NCI-H2029 (cell line): Measurements from ENCODE around the gene NEGR1.

Source experiments
- DNase-seq: peaks from one replicate; lab custom pipeline; 2025; lab: John Stamatoyannopoulos, UW

NEGR1 gene

GRCh38 chr1:71357708-71358107 lies 924.6 kb downstream of the NEGR1 start:
- DNase-seq: no peak

- no peak for DNase-seq
Measured at GRCh38 chr1:71351438-71351837, 930.9 kb downstream of the NEGR1 start.

- DNase-seq: no peak
Measured at GRCh38 chr1:71350805-71351204, 931.5 kb downstream of the NEGR1 start.

GRCh38 chr1:71350330-71350729 lies 932.0 kb downstream of the NEGR1 start:
- no peak for DNase-seq
